B cell (primary cell): ENCODE data around the gene ATXN1. TPM values are rescaled to one million over a fixed set of nuclear protein-coding genes. Genes with fewer than 3 reads are reported as not detected.

Experiments used
- ATAC-seq: fragments of 200-7000 bp; cut with Tn5 transposase; one replicate; pipeline ENCODE4 v1.10.0; 2021; ENCODE audit warnings: low read depth, mild to moderate bottlenecking, moderate number of reproducible peaks, moderate library complexity
- CTCF ChIA-PET: fragments of 350-600 bp; sonication (Branson Sonifier 250); formaldehyde crosslinking; loops from one replicate; lab custom pipeline; 2021; ENCODE audit warnings: antibody characterized with exemption, inconsistent platforms; lab: Charles Lee
- POLR2A ChIA-PET: fragments of 350-600 bp; sonication (Branson Sonifier 250); formaldehyde crosslinking; loops from one replicate; lab custom pipeline; 2021; ENCODE audit warnings: antibody characterized with exemption; lab: Charles Lee
- DNase-seq: peaks from one replicate; pipeline ENCODE4 v3.0.0; 2013
- H2AFZ ChIP-seq: 2 replicates; pipeline ENCODE4 v1.6.1; 2012; ENCODE audit warnings: mild to moderate bottlenecking, low read depth, low read length; ENCODE audit not compliant: insufficient read depth, poor library complexity, severe bottlenecking
- H3K27ac ChIP-seq, 2 donors: 1 replicate in 1 of 2; 2 replicates in 1 of 2; pipeline ENCODE4 v1.5.1; 2012 to 2013; ENCODE audit warnings: low read length in 2 of 2, mild to moderate bottlenecking in 2 of 2, moderate library complexity in 1 of 2
- H3K27me3 ChIP-seq, 4 experiments: fragments of 200-600 bp in 1 of 4; sonication (generic) in 1 of 4; replicated peaks in 1 of 4; 1 replicate in 2 of 4; 2 replicates in 2 of 4; pipeline versions ENCODE4 v1.6.1 to v1.7.0; 2013 to 2016; ENCODE audit warnings: low read length in 3 of 4, mild to moderate bottlenecking in 2 of 4, mixed read lengths in 1 of 4, moderate library complexity in 1 of 4; ENCODE audit not compliant: insufficient read depth in 4 of 4, control insufficient read depth in 3 of 4; ENCODE audit errors: control extremely low read depth in 1 of 4
- H3K36me3 ChIP-seq, 2 experiments: replicated peaks in 1 of 2; 1 replicate in 1 of 2; 2 replicates in 1 of 2; pipeline versions ENCODE4 v1.6.1 to v1.7.1; 2013; ENCODE audit warnings: low read length in 1 of 2; ENCODE audit not compliant: insufficient read depth in 2 of 2, control insufficient read depth in 1 of 2; ENCODE audit errors: control extremely low read depth in 1 of 2, extremely low read depth in 1 of 2
- H3K4me1 ChIP-seq, 2 donors: fragments of 200-600 bp in 1 of 2; sonication (generic) in 1 of 2; 1 replicate in 1 of 2; 2 replicates in 1 of 2; pipeline versions ENCODE4 v1.5.1 to v1.6.1; 2013 to 2017; ENCODE audit warnings: low read length in 2 of 2; ENCODE audit not compliant: control insufficient read depth in 2 of 2, insufficient read depth in 2 of 2
- H3K4me2 ChIP-seq: replicated peaks from 2 replicates; pipeline ENCODE3; 2012; ENCODE audit warnings: mild to moderate bottlenecking, low read depth, low read length; ENCODE audit not compliant: poor library complexity, severe bottlenecking
- H3K4me3 ChIP-seq, 5 experiments: fragments of 200-600 bp in 1 of 5; sonication (generic) in 1 of 5; 1 replicate in 3 of 5; 2 replicates in 2 of 5; pipeline versions ENCODE4 v1.5.1 to v1.7.0; 2011 to 2016; ENCODE audit warnings: low read length in 4 of 5, mild to moderate bottlenecking in 4 of 5, low read depth in 2 of 5, control low read depth in 1 of 5, moderate library complexity in 1 of 5; ENCODE audit not compliant: insufficient read depth in 1 of 5; ENCODE audit errors: control extremely low read depth in 1 of 5, extremely low read depth in 1 of 5
- H3K79me2 ChIP-seq: fragments of 200-600 bp; sonication (generic); one replicate; pipeline ENCODE4 v1.6.0; 2016; ENCODE audit warnings: low read length; ENCODE audit not compliant: control insufficient read depth, insufficient read depth
- H3K9ac ChIP-seq: fragments of 200-600 bp; sonication (generic); 2 replicates; pipeline ENCODE4 v1.6.1; 2017; ENCODE audit warnings: mild to moderate bottlenecking, low read length, moderate library complexity
- H3K9me3 ChIP-seq, 3 donors: one replicate each; pipeline versions ENCODE4 v1.6.1 to v1.7.1; 2013; ENCODE audit warnings: low read length in 2 of 3; ENCODE audit not compliant: control insufficient read depth in 2 of 3, insufficient read depth in 1 of 3; ENCODE audit errors: control extremely low read depth in 1 of 3
- H4K20me1 ChIP-seq: 2 replicates; pipeline ENCODE4 v1.6.0; 2012; ENCODE audit warnings: mild to moderate bottlenecking, low read length; ENCODE audit not compliant: insufficient read depth, control insufficient read depth, poor library complexity, severe bottlenecking
- H3K27ac Mint-ChIP-seq: one replicate; pipeline ENCODE4 v1.8.0; 2021; ENCODE audit warnings: mixed read lengths
- H3K27me3 Mint-ChIP-seq: one replicate; pipeline ENCODE4 v1.8.0; 2021; ENCODE audit warnings: mixed read lengths
- H3K4me1 Mint-ChIP-seq: one replicate; pipeline ENCODE4 v1.8.0; 2021; ENCODE audit warnings: mixed read lengths
- H3K4me3 Mint-ChIP-seq: one replicate; pipeline ENCODE4 v1.8.0; 2021; ENCODE audit warnings: mixed read lengths
- H3K9me3 Mint-ChIP-seq: one replicate; pipeline ENCODE4 v1.8.0; 2022; ENCODE audit warnings: mixed read lengths; ENCODE audit not compliant: insufficient read depth
- EZH2 ChIP-seq: IDR thresholded peaks from 2 replicates; pipeline ENCODE4 v1.6.1; 2012; ENCODE audit warnings: borderline replicate concordance, low read depth, mild to moderate bottlenecking, moderate library complexity, low read length; ENCODE audit not compliant: insufficient read depth, poor library complexity, severe bottlenecking
- WGBS: methylation state at CpG from one replicate; pipeline ENCODE4 v1.1.5; 2013; ENCODE audit warnings: missing lambda C conversion rate; ENCODE audit not compliant: insufficient coverage; 5-methylcytosine and 5-hydroxymethylcytosine counted together
- intact Hi-C: fragments of 100-400 bp; cut with micrococcal nuclease; formaldehyde crosslinking; loops from one replicate; pipeline ENCODE4 v1.10.0; 2022
- polyA plus RNA-seq: library from polyadenylated mRNA; depleted of rRNA; stranded (reverse); fragments of >200 nt; gene quantifications from 2 replicates; pipeline ENCODE4 v1.2.3, GENCODE V29; 2012
- total RNA-seq, 2 donors: library from RNA; stranded (reverse); fragments of 120-200 nt in 1 of 2; gene quantifications; 1 replicate in 1 of 2; 2 replicates in 1 of 2; pipeline versions ENCODE4 v1.2.3 to v1.2.4, GENCODE V29; 2013 to 2022
- TF ChIP-seq, protein P1 (sequence below): fragments of 200-600 bp; IDR thresholded peaks from one replicate; pipeline ENCODE4 v1.8.0; 2022; ENCODE audit warnings: antibody characterized with exemption, mild to moderate bottlenecking

The ATXN1 gene
- total and polyA plus RNA-seq, 2 donors (not counting 1 experiment from before 2014, with no cell fraction given), result 5.7 to 63.8 TPM

DNA sequence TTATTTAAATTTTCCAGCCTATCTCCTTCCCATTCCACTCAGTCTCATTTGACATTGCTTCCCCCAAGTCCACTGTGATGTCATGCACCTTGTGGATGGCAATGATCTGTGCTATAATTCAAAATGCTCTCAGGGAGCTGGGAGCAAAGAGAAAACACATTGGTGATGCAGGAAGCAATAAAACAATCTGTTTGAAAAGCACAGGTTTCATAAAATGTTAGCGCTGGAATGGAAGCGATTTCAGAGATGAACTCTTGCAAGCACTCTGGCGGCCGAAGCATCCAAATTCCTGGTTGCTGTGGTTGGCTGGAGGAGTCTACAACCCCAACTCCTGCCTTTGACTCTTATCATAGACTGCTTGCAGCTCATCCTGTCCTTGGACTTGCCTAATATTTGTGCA, 355.9 kb downstream of the ATXN1 start:
- POLR2A ChIA-PET, result no interaction called here
- 100% methylated on average over 2 of the region's 4 CpGs for WGBS
- no peaks in the 10 kb centered on the region for H3K9me3 ChIP-seq

GRCh38 chr6:16404456-16404855, 356.8 kb downstream of the ATXN1 start:
- TF ChIP-seq, protein P1, sequence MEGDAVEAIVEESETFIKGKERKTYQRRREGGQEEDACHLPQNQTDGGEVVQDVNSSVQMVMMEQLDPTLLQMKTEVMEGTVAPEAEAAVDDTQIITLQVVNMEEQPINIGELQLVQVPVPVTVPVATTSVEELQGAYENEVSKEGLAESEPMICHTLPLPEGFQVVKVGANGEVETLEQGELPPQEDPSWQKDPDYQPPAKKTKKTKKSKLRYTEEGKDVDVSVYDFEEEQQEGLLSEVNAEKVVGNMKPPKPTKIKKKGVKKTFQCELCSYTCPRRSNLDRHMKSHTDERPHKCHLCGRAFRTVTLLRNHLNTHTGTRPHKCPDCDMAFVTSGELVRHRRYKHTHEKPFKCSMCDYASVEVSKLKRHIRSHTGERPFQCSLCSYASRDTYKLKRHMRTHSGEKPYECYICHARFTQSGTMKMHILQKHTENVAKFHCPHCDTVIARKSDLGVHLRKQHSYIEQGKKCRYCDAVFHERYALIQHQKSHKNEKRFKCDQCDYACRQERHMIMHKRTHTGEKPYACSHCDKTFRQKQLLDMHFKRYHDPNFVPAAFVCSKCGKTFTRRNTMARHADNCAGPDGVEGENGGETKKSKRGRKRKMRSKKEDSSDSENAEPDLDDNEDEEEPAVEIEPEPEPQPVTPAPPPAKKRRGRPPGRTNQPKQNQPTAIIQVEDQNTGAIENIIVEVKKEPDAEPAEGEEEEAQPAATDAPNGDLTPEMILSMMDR, result no peak
- no peak for TF ChIP-seq EZH2
- peaks cover 41% of the 10 kb centered on the region for H3K4me1 Mint-ChIP-seq
- Histone ChIP-seq H2AFZ (no peak overlapping the region), H3K4me1 (peaks cover 10 to 31% of the 10 kb centered on the region in 2 donors), H3K79me2 (no peaks in the 10 kb centered on the region), H3K36me3 (no peaks in the 10 kb centered on the region), H3K9ac (no peak overlapping the region), H3K27ac (no peak overlapping the region), H3K4me3 (no peak overlapping the region), H4K20me1 (no peaks in the 10 kb centered on the region), H3K27me3 (no peaks in the 10 kb centered on the region), H3K9me3 (no peaks in the 10 kb centered on the region), H3K4me2 (no peak overlapping the region)
- H3K27me3 Mint-ChIP-seq, result no peaks in the 10 kb centered on the region
- no peak overlapping the region for H3K4me3 Mint-ChIP-seq
- peaks cover 1% of the 10 kb centered on the region for H3K9me3 Mint-ChIP-seq
- ChIA-PET POLR2A (interaction anchor here (0.9 kb wide), 1 partner anchor 12 kb away, joined by 3 read pairs; no protein-coding TSS in a partner anchor), CTCF (interaction anchor here (1.0 to 1.6 kb wide), 2 partner anchors 15 to 359 kb away, joined by 3 to 15 read pairs; no protein-coding TSS in a partner anchor)
- intact Hi-C loops, result no loop called here
- no peak overlapping the region for H3K27ac Mint-ChIP-seq
- ATAC-seq (no peak), DNase-seq (no peak)
- 95% methylated on average over 12 of the region's 15 CpGs for WGBS

More for the DNA sequence above, 355.9 kb downstream of the ATXN1 start:
- Histone ChIP-seq H3K27ac (no peak overlapping the region), H3K4me1 (peaks cover 10 to 36% of the 10 kb centered on the region in 2 donors), H3K79me2 (no peaks in the 10 kb centered on the region), H4K20me1 (no peaks in the 10 kb centered on the region), H2AFZ (no peak overlapping the region), H3K4me2 (no peak overlapping the region), H3K4me3 (no peak overlapping the region), H3K9ac (no peak overlapping the region), H3K36me3 (no peaks in the 10 kb centered on the region), H3K27me3 (no peaks in the 10 kb centered on the region)
- no peaks in the 10 kb centered on the region for H3K27me3 Mint-ChIP-seq
- peaks cover 48% of the 10 kb centered on the region for H3K4me1 Mint-ChIP-seq
- DNase-seq (no peak), ATAC-seq (no peak)
- CTCF ChIA-PET, result interaction anchor here (2.6 to 2.7 kb wide), 2 partner anchors 73 to 366 kb away, joined by 10 to 12 read pairs; no protein-coding TSS in a partner anchor
- peak overlapping the region; percentile 16 for H3K27ac Mint-ChIP-seq
- TF ChIP-seq EZH2, result no peak
- TF ChIP-seq, protein P1, result no peak
- intact Hi-C loops, result no loop called here
- H3K9me3 Mint-ChIP-seq, result peaks cover 1% of the 10 kb centered on the region
- no peak overlapping the region for H3K4me3 Mint-ChIP-seq
